Ishikawa (cell line): ENCODE results near the gene ADGRG4.

Experiments used
- CEBPB ChIP-seq: IDR thresholded peaks from 2 replicates; pipeline ENCODE4 v1.6.1; 2012
- CREB1 ChIP-seq: IDR thresholded peaks from 2 replicates; pipeline ENCODE4 v1.6.1; 2012; ENCODE audit warnings: low read depth
- EGR1 ChIP-seq: IDR thresholded peaks from 2 replicates; pipeline ENCODE4 v1.6.1; 2012
- EP300 ChIP-seq: IDR thresholded peaks from 2 replicates; pipeline ENCODE4 v1.6.1; 2012; ENCODE audit warnings: borderline replicate concordance
- RAD21 ChIP-seq: IDR thresholded peaks from 2 replicates; pipeline ENCODE4 v1.6.1; 2012; ENCODE audit warnings: low read depth
- TAF1 ChIP-seq: IDR thresholded peaks from 2 replicates; pipeline ENCODE4 v1.6.1; 2012; ENCODE audit warnings: low read depth, mild to moderate bottlenecking
- YY1 ChIP-seq: IDR thresholded peaks from 2 replicates; pipeline ENCODE4 v1.6.1; 2012; ENCODE audit warnings: low read depth
- TF ChIP-seq, protein P1 (sequence below): IDR thresholded peaks from 2 replicates; pipeline ENCODE4 v1.6.1; 2012; ENCODE audit warnings: low read depth, mild to moderate bottlenecking

- TF ChIP-seq EP300 = no peak
- no peak for TF ChIP-seq EGR1
- TF ChIP-seq RAD21 = no peak
- no peak for TF ChIP-seq YY1
- TF ChIP-seq CEBPB = no peak
- TF ChIP-seq CREB1 = no peak
- TF ChIP-seq TAF1 = no peak
- TF ChIP-seq, protein P1, sequence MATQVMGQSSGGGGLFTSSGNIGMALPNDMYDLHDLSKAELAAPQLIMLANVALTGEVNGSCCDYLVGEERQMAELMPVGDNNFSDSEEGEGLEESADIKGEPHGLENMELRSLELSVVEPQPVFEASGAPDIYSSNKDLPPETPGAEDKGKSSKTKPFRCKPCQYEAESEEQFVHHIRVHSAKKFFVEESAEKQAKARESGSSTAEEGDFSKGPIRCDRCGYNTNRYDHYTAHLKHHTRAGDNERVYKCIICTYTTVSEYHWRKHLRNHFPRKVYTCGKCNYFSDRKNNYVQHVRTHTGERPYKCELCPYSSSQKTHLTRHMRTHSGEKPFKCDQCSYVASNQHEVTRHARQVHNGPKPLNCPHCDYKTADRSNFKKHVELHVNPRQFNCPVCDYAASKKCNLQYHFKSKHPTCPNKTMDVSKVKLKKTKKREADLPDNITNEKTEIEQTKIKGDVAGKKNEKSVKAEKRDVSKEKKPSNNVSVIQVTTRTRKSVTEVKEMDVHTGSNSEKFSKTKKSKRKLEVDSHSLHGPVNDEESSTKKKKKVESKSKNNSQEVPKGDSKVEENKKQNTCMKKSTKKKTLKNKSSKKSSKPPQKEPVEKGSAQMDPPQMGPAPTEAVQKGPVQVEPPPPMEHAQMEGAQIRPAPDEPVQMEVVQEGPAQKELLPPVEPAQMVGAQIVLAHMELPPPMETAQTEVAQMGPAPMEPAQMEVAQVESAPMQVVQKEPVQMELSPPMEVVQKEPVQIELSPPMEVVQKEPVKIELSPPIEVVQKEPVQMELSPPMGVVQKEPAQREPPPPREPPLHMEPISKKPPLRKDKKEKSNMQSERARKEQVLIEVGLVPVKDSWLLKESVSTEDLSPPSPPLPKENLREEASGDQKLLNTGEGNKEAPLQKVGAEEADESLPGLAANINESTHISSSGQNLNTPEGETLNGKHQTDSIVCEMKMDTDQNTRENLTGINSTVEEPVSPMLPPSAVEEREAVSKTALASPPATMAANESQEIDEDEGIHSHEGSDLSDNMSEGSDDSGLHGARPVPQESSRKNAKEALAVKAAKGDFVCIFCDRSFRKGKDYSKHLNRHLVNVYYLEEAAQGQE = no peak
Measured at GRCh38 chrX:136390921-136391320, 90.2 kb downstream of the ADGRG4 start.
